Fibroblast of mammary gland (primary cell): ENCODE measurements around the gene ACSL1.
A peak's percentile ranks its signal among the peaks of the same experiment; 100 is the strongest.

ENCODE experiments used
- DNase-seq: peaks from one replicate; pipeline ENCODE4 v3.0.0-alpha.2; 2010; ENCODE audit warnings: low read depth
- H3K4me3 ChIP-seq: 2 replicates; pipeline ENCODE4 v1.5.1; 2011; ENCODE audit warnings: low read depth, mild to moderate bottlenecking, low read length, moderate library complexity; ENCODE audit not compliant: control insufficient read depth
- CTCF ChIP-seq: conservative IDR thresholded peaks from 2 replicates; pipeline ENCODE4 v1.5.1; 2011; ENCODE audit warnings: low read depth, low read length, inconsistent platforms; ENCODE audit not compliant: control insufficient read depth, insufficient read depth

Gene ACSL1

GRCh38 chr4:184860018-184860779 is 34.4 kb upstream of the ACSL1 start:
- no peak overlapping the region for H3K4me3 ChIP-seq
- peak; percentile 15 for DNase-seq
- TF ChIP-seq CTCF, result no peak

- DNase-seq, result no peak
- no peak overlapping the region for H3K4me3 ChIP-seq
- no peak for TF ChIP-seq CTCF
Measured at GRCh38 chr4:184857441-184858121, 31.8 kb upstream of the ACSL1 start.

GRCh38 chr4:184856277-184856609 is 30.5 kb upstream of the ACSL1 start:
- DNase-seq, result peak; percentile 9
- no peak overlapping the region for H3K4me3 ChIP-seq
- no peak for TF ChIP-seq CTCF

- TF ChIP-seq CTCF, result no peak
- DNase-seq, result no peak
- no peak overlapping the region for H3K4me3 ChIP-seq
Measured at GRCh38 chr4:184854673-184855072, 28.9 kb upstream of the ACSL1 start.

- DNase-seq, result no peak
- TF ChIP-seq CTCF, result no peak
- H3K4me3 ChIP-seq, result no peak overlapping the region
Measured at GRCh38 chr4:184853436-184853835, 27.7 kb upstream of the ACSL1 start.

- no peak for TF ChIP-seq CTCF
- H3K4me3 ChIP-seq, result no peak overlapping the region
- no peak for DNase-seq
Measured at GRCh38 chr4:184851886-184852285, 26.1 kb upstream of the ACSL1 start.
